Tibial nerve (tissue), 4 donors: ENCODE measurements around the gene GRM7. TPM values are rescaled to one million over a fixed set of nuclear protein-coding genes. Genes with fewer than 3 reads are reported as not detected.
A peak's percentile ranks its signal among the peaks of the same experiment; 100 is the strongest.

Experiments
- DNase-seq, 2 donors: peaks; one replicate each; pipeline ENCODE4 v3.0.0-alpha.2; 2019; ENCODE audit warnings: low spot score in 2 of 2
- H3K27ac ChIP-seq, 4 donors: fragments of 200-600 bp; sonication (generic) in 3 of 4; one replicate each; pipeline ENCODE4 v1.5.1; 2017 to 2019; ENCODE audit warnings: mild to moderate bottlenecking in 1 of 4
- H3K27me3 ChIP-seq, 2 donors: fragments of 200-600 bp; sonication (generic) in 1 of 2; one replicate each; pipeline versions ENCODE4 v1.5.1 to v1.6.0; 2017 to 2019
- H3K36me3 ChIP-seq, 3 donors: fragments of 200-600 bp; sonication (generic); one replicate each; pipeline ENCODE4 v1.5.1; 2018 to 2019
- H3K4me1 ChIP-seq, 4 donors: fragments of 200-600 bp; sonication (generic) in 3 of 4; one replicate each; pipeline ENCODE4 v1.5.1; 2017 to 2019
- H3K4me3 ChIP-seq, 4 donors: fragments of 200-600 bp; sonication (generic) in 3 of 4; one replicate each; pipeline ENCODE4 v1.5.1; 2017 to 2019; ENCODE audit warnings: mild to moderate bottlenecking in 1 of 4, moderate library complexity in 1 of 4
- H3K9me3 ChIP-seq, 4 donors: fragments of 200-600 bp; sonication (generic) in 3 of 4; one replicate each; pipeline ENCODE4 v1.5.1; 2017 to 2019
- CTCF ChIP-seq, 5 experiments: fragments of 200-600 bp in 3 of 5; fragments of 450-650 bp in 2 of 5; sonication (generic) in 3 of 5; IDR thresholded peaks; one replicate each; pipeline ENCODE4 v1.5.1; 2016 to 2019; ENCODE audit warnings: antibody characterized with exemption in 5 of 5, mild to moderate bottlenecking in 3 of 5, moderate library complexity in 2 of 5
- EP300 ChIP-seq, 2 donors: sonication (generic); formaldehyde crosslinking; IDR thresholded peaks; one replicate each; pipeline ENCODE4 v1.6.1; 2017; ENCODE audit warnings: antibody characterized with exemption in 2 of 2, mild to moderate bottlenecking in 1 of 2
- POLR2A ChIP-seq, 2 donors: fragments of 450-650 bp; IDR thresholded peaks; one replicate each; pipeline ENCODE4 v1.6.1; 2017; ENCODE audit warnings: antibody characterized with exemption in 2 of 2, mild to moderate bottlenecking in 2 of 2, moderate library complexity in 2 of 2
- WGBS, 2 donors: methylation state at CpG; one replicate each; pipeline ENCODE4 v1.1.5; 2018; 5-methylcytosine and 5-hydroxymethylcytosine counted together
- total RNA-seq, 4 donors: library from RNA; depleted of rRNA; stranded (reverse); fragments of >200 nt; gene quantifications; one replicate each; pipeline ENCODE4 v1.1.0, GENCODE V29; 2016

Gene GRM7
- total RNA-seq, 4 donors from 2014 or later, result 0.22 to 0.84 TPM; not detected in 2

DNA sequence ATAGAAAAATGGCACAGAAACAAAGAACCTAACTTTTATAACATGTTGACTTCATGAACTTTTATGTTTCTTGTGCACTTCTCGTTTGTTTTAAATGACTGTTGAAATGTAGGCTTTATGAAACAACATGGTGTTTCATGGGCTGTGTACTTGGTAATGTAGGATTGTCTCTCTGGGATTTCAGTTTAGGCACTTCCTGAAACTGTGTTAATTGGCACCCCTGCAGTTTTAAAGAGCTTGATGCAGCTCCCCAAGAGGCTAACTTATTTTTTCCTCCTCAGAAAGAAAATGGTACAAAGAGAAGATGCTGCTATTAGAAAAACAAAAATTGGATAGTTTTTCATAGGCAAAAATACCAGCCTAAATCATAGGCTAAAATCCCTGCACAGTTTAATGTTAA, 239.2 kb downstream of the GRM7 start:
- Histone ChIP-seq H3K9me3 (no peaks in the 10 kb centered on the region), H3K4me1 (no peaks in the 10 kb centered on the region), H3K4me3 (no peak overlapping the region), H3K27ac (no peak overlapping the region), H3K27me3 (no peaks in the 10 kb centered on the region), H3K36me3 (no peaks in the 10 kb centered on the region)
- TF ChIP-seq POLR2A (IDR thresholded peaks at IDR 0.05) (no peak), CTCF (IDR thresholded peaks at IDR 0.05) (no peak), EP300 (IDR thresholded peaks at IDR 0.05) (no peak)
- no peak for DNase-seq
- WGBS, 2 donors, result 34 to 41% methylated on average over 1 of the region's 1 CpG

DNA sequence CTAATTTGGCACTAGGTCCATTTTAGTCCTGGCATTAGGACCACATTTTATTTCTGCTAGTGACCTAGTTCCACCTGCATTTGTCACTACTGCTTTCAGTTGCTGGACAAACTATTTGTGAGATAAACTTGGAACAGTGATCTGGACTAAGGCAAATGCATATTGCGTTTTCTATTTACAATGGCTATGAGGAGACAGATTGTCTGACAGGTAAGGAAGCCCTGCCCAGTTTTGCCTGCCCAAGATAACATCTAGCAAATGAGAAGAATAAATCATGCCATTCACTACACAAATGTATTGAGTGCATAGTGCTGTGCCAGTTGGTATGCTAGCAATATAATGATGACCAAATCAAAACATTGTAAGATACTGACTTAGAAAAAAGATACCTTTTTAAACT, 245.7 kb downstream of the GRM7 start:
- WGBS, 2 donors, result 86 to 92% methylated on average over 1 of the region's 1 CpG
- no peak overlapping the region for H3K4me3 ChIP-seq
- no peaks in the 10 kb centered on the region for H3K4me1 ChIP-seq
- no peaks in the 10 kb centered on the region for H3K9me3 ChIP-seq
- H3K27ac ChIP-seq, result no peak overlapping the region
- no peaks in the 10 kb centered on the region for H3K27me3 ChIP-seq
- TF ChIP-seq POLR2A (IDR thresholded peaks at IDR 0.05), result no peak
- TF ChIP-seq CTCF (IDR thresholded peaks at IDR 0.05), result no peak
- TF ChIP-seq EP300 (IDR thresholded peaks at IDR 0.05), result no peak
- DNase-seq, result no peak
- no peaks in the 10 kb centered on the region for H3K36me3 ChIP-seq

GRCh38 chr3:7112523-7113056, 251.7 kb downstream of the GRM7 start:
- TF ChIP-seq EP300 (IDR thresholded peaks at IDR 0.05) (no peak), POLR2A (IDR thresholded peaks at IDR 0.05) (no peak), CTCF (IDR thresholded peaks at IDR 0.05) (no peak)
- Histone ChIP-seq H3K4me1 (no peaks in the 10 kb centered on the region), H3K27ac (no peak overlapping the region), H3K36me3 (no peaks in the 10 kb centered on the region), H3K27me3 (no peaks in the 10 kb centered on the region), H3K9me3 (no peaks in the 10 kb centered on the region), H3K4me3 (no peak overlapping the region)
- DNase-seq, result no peak
- 74 to 87% methylated on average over 1 of the region's 1 CpG for WGBS, 2 donors

GRCh38 chr3:7144697-7145308, 283.9 kb downstream of the GRM7 start:
- Histone ChIP-seq H3K4me3 (no peak overlapping the region), H3K9me3 (no peaks in the 10 kb centered on the region), H3K4me1 (no peaks in the 10 kb centered on the region), H3K27me3 (no peaks in the 10 kb centered on the region), H3K27ac (no peak overlapping the region), H3K36me3 (no peaks in the 10 kb centered on the region)
- WGBS, 2 donors, result 71 to 75% methylated on average over 8 of the region's 8 CpGs
- TF ChIP-seq CTCF (IDR thresholded peaks at IDR 0.05) (peak in 1 of 5 experiments; percentile 17), EP300 (IDR thresholded peaks at IDR 0.05) (no peak), POLR2A (IDR thresholded peaks at IDR 0.05) (no peak)
- DNase-seq, result no peak

DNA sequence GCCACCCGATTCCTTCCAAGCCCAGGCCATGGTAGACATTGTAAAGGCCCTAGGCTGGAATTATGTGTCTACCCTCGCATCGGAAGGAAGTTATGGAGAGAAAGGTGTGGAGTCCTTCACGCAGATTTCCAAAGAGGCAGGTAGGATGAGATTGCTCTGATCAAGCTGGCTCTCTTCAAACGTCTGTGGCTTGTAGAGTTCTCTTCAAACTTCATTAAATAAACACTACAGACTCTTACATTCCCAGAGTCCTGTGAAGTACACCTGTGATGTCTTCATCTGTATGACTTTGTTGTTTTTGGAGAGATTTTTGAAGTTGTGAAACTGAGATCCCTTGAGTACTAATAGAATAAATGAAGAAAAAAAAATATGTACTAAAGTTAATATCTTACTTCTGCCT, 285.6 kb downstream of the GRM7 start:
- Histone ChIP-seq H3K9me3 (no peaks in the 10 kb centered on the region), H3K4me1 (no peaks in the 10 kb centered on the region), H3K27ac (no peak overlapping the region), H3K4me3 (no peak overlapping the region), H3K27me3 (no peaks in the 10 kb centered on the region), H3K36me3 (no peaks in the 10 kb centered on the region)
- DNase-seq, result no peak
- TF ChIP-seq EP300 (IDR thresholded peaks at IDR 0.05) (no peak), CTCF (IDR thresholded peaks at IDR 0.05) (no peak), POLR2A (IDR thresholded peaks at IDR 0.05) (no peak)
- 83 to 89% methylated on average over 5 of the region's 5 CpGs for WGBS, 2 donors
